Suppressor macrophage (primary cell): ENCODE measurements around the gene KRTAP5-4.
"Not testable (repeated sequence)": the region's sequence is repeated elsewhere in the genome, so short reads cannot be mapped to it uniquely, and the experiment has no call there.

ENCODE experiments used
- DNase-seq, 4 experiments: peaks; one replicate each; pipeline ENCODE4 v3.0.0-alpha.2; 2020 to 2022

The KRTAP5-4 gene

DNA sequence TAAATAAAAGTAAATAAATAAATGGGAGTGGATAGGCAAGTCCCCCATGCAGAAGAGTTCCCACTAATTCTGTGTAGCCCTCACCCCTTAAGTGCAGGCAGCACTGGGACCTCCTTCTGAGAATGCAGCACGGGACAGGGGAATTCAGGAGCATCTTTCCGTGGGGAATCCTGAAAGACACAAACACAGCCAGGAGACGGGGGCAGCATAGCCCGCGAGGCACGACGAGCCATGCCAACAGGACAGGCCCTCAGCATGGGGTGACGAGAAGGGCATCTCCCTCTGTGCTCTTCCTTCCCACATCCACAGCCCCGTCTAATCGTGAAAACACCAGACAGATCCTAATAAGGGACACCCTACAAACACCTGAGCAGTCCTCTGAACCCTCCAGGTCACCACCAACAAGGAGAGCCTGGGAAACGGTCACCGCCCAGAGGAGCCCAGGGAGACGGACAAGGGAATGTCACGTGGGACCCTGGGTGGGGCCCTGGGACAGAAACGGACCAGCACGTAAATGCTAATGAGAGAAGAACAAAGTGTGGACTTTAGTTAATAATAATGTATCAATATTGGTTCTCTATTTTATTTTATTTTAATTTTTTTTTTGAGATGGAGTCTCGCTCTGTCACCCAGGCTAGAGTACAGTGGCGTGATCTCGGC, 14.5 kb upstream of the KRTAP5-4 start:
- DNase-seq = no peak

GRCh38 chr11:1633864-1634263, 11.9 kb upstream of the KRTAP5-4 start:
- no peak for DNase-seq

GRCh38 chr11:1632053-1632714, 10.2 kb upstream of the KRTAP5-4 start:
- DNase-seq = no peak

DNA sequence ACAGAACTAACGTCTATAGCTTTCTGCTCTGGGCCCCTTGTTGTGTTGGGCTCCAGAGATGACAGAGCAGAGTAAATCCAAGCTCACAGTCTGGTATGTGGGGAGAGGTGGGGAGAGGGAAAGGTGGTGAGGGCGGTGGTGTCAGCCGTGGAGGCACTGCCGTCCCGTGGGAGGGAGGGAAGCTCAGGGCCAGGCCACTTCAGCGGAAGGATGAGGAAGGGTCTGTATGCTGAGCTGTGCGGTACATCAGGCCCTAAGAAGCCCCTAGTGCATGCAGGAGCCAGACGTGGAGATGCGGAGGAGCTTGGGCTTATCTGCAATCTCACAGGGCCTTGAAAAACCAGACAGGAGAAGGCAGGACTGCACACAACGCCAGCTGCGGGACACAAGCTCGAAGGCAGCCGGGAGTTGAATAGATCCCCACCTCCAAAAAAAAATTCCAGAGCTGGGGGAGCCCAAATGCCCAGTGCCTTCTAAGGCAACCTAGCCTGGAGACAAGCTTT, 9.2 kb upstream of the KRTAP5-4 start:
- no peak for DNase-seq

- no peak for DNase-seq
These were observed 8.3 kb upstream of the KRTAP5-4 start for GRCh38 chr11:1630271-1630670.

DNA sequence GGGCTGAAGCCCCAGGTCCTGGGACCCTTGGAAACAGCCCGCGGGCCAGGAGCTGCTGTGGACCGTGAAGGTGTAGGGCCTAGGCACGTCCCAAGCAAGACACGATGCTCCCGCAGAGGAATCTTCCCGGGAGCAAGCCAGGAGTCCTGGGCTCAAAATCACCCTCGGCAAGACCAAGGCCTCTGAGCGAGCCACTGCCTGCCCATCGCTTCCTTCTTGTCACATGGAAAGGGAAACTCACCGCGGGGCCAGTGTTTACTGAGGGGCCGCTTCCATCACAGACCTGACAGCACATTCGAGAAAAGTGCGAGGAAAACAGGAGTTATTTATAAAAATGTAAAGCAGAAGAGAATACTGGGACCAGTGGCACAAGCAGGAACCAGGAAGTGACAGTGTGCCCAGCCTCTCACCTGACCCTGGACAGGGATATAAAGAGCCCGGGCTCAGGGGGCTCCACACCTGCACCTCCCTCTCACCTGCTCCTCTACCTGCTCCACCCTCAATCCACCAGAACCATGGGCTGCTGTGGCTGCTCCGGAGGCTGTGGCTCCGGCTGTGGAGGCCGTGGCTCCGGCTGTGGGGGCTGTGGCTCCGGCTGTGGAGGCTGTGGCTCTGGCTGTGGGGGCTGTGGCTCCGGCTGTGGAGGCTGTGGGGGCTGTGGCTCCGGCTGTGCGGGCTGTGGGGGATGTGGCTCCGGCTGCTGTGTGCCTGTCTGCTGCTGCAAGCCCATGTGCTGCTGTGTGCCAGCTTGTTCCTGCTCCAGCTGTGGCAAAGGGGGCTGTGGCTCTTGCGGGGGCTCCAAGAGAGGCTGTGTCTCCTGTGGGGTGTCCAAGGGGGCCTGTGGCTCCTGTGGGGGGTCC, 7.6 kb upstream of the KRTAP5-4 start, which contains the start of gene KRTAP5-5:
Gene KRTAP5-5 (plus strand): TSS at position 450 of the 860 bp plus-strand sequence. CDS start 66 bp downstream, at position 516.
- no peak for DNase-seq

- peak; percentile 55 to 73 (median 61) for DNase-seq
These were observed 6.8 kb upstream of the KRTAP5-4 start for GRCh38 chr11:1628506-1629325.

DNA sequence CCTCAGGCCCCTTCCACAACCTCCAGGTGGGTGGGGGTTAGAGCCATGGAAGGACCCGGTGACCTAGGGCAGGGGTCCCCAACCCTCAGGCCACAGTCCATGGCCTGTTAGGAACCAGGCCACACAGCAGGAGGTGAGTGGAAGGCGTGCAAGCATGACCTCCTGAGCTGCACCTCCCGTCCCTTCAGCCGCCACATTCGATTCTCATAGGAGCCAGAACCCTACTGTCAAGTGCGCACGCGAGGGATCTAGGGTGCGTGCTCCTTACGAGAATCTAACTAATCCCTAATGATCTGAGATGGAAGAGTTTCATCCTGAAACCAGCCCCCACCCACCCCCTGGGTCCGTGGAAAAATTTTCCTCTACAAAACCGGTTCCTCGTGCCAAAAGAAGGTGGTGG, 3.6 kb upstream of the KRTAP5-4 start:
- no peak for DNase-seq

DNA sequence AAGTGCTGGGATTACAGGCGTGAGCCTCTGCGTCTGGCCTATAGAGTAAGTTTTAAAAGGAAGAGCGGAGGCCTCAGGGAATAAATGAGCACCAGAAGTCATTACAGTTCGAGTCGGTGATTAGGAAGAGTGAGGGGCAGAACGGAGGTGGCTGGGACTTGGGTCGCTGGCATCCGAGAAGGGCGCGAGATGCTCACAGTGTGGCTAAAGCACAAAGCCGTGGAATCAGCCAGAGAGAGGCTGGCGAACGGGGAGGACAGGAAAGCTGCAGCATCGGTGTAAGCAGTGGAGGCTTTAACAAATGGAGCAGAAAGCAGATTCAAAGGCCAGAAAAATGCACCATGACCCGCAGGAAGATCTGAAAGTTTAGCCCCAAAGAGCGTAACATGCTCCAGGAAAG, 2.7 kb upstream of the KRTAP5-4 start:
- DNase-seq = no peak

- DNase-seq = no peak
These were observed 1.8 kb upstream of the KRTAP5-4 start for GRCh38 chr11:1623716-1624115.

DNA sequence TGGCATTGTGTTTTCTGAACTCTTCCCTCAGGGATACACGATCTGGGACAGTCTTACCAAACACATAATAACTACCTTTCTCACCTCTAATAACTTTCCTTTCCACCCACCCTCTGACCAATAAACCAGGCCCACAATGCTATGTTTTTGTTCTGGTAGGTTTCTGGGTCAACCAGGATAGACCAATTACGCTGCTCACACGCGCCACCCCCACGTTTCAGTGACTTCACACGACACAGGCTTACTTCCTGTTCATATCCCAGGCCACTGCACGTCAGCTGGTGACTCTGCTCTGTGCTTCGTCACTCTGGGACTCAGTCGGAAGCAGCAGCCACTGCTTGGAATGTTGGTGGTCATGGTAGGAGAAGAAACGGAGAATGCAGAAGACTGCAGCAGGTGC, 2.5 kb downstream of the KRTAP5-4 start:
- peak; percentile 5 to 42 (median 21) for DNase-seq

DNA sequence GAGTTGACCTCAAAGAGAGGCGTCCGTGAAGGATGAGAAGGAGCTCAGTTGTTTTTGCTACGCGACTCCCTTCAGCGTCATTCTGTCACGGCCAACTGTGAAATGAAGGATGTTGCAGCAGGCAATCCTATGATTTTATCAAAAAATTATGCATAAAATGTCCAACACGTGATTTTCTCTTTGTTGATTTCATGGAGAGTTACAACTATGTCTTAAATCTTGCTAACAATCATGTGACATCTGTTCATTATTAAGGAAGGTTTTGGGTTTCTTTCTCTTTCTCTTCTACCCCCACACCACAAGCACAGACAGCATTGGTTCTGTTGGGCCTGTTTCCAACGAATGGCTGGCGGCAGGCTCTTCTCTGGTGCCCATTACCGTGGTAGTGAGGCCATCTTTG, 3.7 kb downstream of the KRTAP5-4 start:
- no peak for DNase-seq

DNA sequence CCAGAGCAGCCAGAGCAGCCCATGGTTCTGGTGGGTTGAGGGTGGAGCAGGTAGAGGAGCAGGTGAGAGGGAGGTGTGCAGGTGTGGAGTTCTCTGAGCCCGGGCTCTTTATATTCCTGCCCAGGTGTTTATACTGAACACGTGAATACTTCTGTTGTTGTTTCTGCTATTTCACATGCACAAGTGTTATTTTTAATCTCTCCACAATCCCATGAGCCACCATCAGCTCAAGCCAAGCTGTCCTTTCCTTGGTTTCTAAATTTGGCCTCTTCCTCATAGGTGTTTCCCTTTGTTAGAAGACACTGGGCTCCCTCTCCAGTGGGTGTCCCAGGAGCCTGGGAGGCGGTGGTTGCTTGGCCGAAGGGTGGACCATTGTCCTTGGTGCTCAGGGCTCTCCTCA, 13.6 kb downstream of the KRTAP5-4 start, which contains the start of gene KRTAP5-3:
Gene KRTAP5-3 (minus strand): TSS at position 101 of the 400 bp plus-strand sequence. CDS start 78 bp downstream, at position 23.
- no peak for DNase-seq

DNA sequence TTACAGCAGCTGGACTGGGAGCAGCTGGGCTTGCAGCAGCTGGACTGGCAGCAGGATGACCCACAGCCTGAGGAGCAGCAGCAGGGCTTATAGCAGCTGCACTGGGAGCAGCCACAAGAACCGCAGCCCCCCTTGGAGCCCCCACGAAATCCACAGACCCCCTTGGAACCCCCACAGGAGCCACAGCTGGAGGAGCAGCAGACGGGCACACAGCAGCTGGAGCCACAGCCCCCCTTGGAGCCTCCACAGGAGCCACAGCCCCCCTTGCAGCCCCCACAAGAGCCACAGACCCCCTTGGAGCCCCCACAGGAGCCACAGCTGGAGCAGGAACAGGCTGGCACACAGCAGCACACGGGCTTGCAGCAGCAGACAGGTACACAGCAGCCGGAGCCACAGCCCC, 14.0 kb downstream of the KRTAP5-4 start:
- DNase-seq = not testable (repeated sequence)

- not testable (repeated sequence) for DNase-seq
These were observed 14.6 kb downstream of the KRTAP5-4 start for GRCh38 chr11:1607156-1607845.

- DNase-seq = peak in 1 of 4 experiments; percentile 9
These were observed 16.0 kb downstream of the KRTAP5-4 start for GRCh38 chr11:1605923-1606322.

DNA sequence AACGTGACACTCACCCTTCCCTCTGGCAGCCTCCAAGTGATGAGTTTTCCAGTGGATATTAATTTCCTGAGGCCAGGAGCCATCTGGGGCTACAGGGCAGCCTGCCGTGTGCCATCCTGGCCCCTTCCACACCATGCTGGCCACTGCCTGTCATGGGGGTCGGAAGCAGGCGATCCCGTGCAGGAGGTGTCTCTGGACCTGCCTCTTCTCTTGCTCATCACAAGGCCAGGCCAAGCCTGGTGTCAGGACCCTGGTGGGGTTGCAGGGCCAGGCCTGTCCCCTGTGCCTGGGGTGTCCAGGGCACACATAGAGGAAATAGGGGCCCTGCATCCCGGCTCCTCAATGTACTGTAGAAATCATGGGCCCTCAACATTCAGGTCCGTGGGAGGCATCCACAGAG, 17.2 kb downstream of the KRTAP5-4 start:
- no peak for DNase-seq

DNA sequence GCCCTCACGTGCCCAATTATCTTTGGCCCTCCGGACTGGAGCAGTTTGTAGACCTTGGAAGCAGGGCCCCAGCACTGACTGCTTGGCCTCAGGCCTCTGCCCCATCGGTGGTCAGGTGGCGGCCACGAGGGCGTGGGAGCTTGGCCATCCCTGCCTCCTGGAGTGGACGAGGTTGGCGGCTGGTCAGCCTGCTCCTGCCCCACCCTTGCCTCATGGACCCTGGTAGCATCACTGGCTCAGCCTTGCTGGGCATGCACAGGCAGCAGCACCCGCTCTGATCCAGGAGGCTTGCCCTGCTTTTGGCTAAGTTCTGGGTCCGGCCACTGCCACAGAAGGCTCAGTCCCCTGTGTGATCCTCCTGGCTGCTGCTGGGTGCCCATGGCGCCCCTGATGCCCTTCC, 17.8 kb downstream of the KRTAP5-4 start:
- no peak for DNase-seq

GRCh38 chr11:1603629-1604028, 18.3 kb downstream of the KRTAP5-4 start:
- DNase-seq = no peak

DNA sequence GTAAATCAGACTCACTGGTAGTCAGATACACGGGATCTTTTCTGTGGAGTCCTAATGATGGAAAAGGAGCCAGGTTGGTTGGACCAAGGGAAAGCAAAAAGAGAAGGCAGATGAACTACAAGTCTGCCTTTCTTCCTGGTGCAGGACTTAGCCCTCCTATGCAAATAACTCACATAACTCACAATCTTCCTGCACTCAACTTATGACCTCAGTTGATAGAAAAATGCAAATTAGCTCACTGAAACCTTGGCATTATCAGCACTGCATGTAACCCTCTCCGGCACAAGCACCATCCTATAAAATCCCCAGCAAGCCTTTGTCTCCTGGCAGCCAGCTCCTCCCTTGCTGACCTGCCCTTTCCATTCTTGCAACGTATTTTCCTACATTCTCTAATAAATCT, 20.3 kb downstream of the KRTAP5-4 start:
- not testable (repeated sequence) for DNase-seq

DNA sequence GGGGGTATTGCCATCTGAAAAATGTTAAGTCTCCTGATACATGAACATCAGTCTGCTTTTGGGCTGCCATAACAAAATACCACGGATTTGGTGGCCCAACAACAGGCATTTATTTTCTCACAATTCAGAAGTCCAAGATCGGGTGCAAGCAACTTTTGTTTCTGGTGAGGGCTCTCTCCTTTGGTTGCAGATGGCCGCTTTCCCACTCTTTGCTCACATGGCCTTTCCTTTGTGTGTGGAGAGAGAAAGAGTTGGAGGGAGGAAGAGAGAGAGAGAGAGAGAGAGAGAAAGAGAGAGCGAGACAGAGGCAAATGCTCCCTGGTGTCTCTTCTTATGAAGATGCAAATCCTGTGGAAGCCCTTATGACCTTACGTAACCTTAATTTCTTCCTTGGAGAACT, 21.3 kb downstream of the KRTAP5-4 start:
- DNase-seq = no peak
